Ascending aorta (tissue), 2 donors: ENCODE results near the gene STPG4. TPM values are rescaled to one million over a fixed set of nuclear protein-coding genes. Genes with fewer than 3 reads are reported as not detected.

Experiments used
- DNase-seq, 2 donors: peaks; one replicate each; pipeline ENCODE4 v3.0.0-alpha.2; 2019; ENCODE audit warnings: low spot score in 2 of 2
- H3K27ac ChIP-seq, 2 donors: fragments of 200-600 bp; sonication (generic); one replicate each; pipeline ENCODE4 v1.5.1; 2016 to 2017; ENCODE audit warnings: mild to moderate bottlenecking in 1 of 2
- H3K27me3 ChIP-seq: fragments of 200-600 bp; sonication (generic); one replicate; pipeline ENCODE4 v1.5.1; 2017
- H3K36me3 ChIP-seq, 2 donors: fragments of 200-600 bp; sonication (generic); one replicate each; pipeline ENCODE4 v1.5.1; 2016
- H3K4me1 ChIP-seq, 2 donors: fragments of 200-600 bp; sonication (generic); one replicate each; pipeline ENCODE4 v1.5.1; 2016 to 2017; ENCODE audit warnings: mild to moderate bottlenecking in 1 of 2
- H3K4me3 ChIP-seq, 2 donors: fragments of 200-600 bp; sonication (generic); one replicate each; pipeline ENCODE4 v1.5.1; 2016 to 2017; ENCODE audit warnings: mild to moderate bottlenecking in 1 of 2
- H3K9me3 ChIP-seq, 2 donors: fragments of 200-600 bp; sonication (generic); one replicate each; pipeline ENCODE4 v1.5.1; 2016
- intact Hi-C: fragments of 100-400 bp; cut with DNase I; formaldehyde crosslinking; loops from one replicate; pipeline ENCODE4 v1.15.1; 2023
- total RNA-seq: library from RNA; depleted of rRNA; stranded (reverse); fragments of >200 nt; gene quantifications from one replicate; pipeline ENCODE4 v1.1.0, GENCODE V29; 2016
- TF ChIP-seq, protein P1 (sequence below), 3 experiments: fragments of 200-600 bp in 2 of 3; fragments of 450-650 bp in 1 of 3; sonication (generic) in 2 of 3; IDR thresholded peaks; one replicate each; pipeline ENCODE4 v1.5.1; 2016 to 2019; ENCODE audit warnings: antibody characterized with exemption in 3 of 3, mild to moderate bottlenecking in 1 of 3, moderate library complexity in 1 of 3

Gene STPG4
- total RNA-seq, 1 donor from 2014 or later, result not detected

DNA sequence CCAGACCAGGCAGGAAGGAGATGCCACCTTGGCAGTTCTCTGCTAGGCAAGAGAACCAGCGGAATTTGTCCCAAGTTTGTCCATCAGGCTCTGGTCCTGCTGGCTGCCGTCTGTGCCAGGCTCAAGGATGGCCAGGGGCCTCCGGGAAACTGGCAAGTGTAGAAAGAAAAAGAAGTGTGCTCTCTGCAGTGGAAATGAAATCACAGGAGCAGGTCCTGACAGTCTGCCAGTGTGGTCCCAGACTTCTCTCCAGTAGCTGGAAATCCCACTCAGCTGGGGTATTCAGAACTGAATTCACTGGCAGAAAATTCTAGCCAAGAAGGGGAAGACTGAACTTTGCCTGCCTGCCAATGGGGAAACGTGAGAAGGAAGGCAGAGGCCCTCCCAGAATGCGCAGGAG is 91.0 kb downstream of the STPG4 start:
- no peaks in the 10 kb centered on the region for H3K9me3 ChIP-seq
- TF ChIP-seq, protein P1, sequence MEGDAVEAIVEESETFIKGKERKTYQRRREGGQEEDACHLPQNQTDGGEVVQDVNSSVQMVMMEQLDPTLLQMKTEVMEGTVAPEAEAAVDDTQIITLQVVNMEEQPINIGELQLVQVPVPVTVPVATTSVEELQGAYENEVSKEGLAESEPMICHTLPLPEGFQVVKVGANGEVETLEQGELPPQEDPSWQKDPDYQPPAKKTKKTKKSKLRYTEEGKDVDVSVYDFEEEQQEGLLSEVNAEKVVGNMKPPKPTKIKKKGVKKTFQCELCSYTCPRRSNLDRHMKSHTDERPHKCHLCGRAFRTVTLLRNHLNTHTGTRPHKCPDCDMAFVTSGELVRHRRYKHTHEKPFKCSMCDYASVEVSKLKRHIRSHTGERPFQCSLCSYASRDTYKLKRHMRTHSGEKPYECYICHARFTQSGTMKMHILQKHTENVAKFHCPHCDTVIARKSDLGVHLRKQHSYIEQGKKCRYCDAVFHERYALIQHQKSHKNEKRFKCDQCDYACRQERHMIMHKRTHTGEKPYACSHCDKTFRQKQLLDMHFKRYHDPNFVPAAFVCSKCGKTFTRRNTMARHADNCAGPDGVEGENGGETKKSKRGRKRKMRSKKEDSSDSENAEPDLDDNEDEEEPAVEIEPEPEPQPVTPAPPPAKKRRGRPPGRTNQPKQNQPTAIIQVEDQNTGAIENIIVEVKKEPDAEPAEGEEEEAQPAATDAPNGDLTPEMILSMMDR (IDR thresholded peaks at IDR 0.05), result no peak
- H3K36me3 ChIP-seq, result peaks cover 12 to 34% of the 10 kb centered on the region in 2 donors
- intact Hi-C loops, result no loop called here
- no peak for DNase-seq
- no peak overlapping the region for H3K4me3 ChIP-seq
- peak overlapping the region; percentile 61 to 67 for H3K27ac ChIP-seq
- H3K4me1 ChIP-seq, result peaks cover 11 to 48% of the 10 kb centered on the region in 2 donors
- no peaks in the 10 kb centered on the region for H3K27me3 ChIP-seq

GRCh38 chr2:47063538-47063930 is 91.6 kb downstream of the STPG4 start:
- TF ChIP-seq, protein P1 (IDR thresholded peaks at IDR 0.05), result no peak
- intact Hi-C loops, result no loop called here

DNA sequence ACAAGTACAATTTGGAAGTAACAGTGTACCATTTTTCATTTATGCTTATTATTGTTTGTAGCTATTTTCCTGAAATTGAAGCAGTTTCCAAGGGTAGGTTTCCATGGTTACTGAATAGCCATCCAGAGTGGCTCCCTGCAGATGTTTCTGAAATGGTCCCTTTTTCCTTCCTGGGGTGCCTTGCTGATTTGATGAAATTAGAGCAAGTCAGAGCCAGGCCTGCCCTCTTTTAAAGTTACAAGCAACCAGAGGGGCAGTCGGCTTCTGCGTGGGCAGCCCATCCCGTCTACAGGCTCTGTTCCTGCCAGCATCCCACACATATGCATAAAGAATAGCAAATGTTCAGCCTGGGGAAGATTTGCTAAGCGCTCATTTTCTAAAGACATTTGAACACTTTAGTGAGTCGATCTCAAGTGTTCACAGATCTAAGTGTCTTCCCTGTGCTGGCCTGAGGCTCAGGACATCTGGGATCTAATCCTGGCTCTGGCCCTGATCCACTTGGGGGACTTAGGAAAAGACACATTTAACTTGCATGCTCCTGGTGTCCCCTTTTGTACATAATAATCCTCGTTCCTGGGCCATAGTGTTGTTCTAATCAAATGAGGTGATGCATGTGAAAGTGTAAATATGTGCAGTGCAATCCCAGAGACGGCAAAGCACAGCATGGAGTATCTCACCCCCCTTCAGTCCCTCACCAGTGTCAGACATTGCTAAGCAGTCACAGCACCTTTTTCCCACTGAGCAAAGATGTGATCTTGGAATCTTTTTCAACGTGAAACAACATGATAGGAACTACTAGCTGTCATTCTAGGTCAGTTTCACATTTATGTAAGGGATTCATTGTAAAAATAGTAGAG is 92.2 kb downstream of the STPG4 start:
- intact Hi-C loops, result no loop called here
- peaks cover 12 to 34% of the 10 kb centered on the region in 2 donors for H3K36me3 ChIP-seq
- peak overlapping the region; percentile 61 to 67 for H3K27ac ChIP-seq
- no peak for DNase-seq
- peaks cover 12 to 47% of the 10 kb centered on the region in 2 donors for H3K4me1 ChIP-seq
- no peaks in the 10 kb centered on the region for H3K27me3 ChIP-seq
- H3K9me3 ChIP-seq, result no peaks in the 10 kb centered on the region
- no peak overlapping the region for H3K4me3 ChIP-seq
- TF ChIP-seq, protein P1 (IDR thresholded peaks at IDR 0.05), result no peak

More at GRCh38 chr2:47063538-47063930, 91.6 kb downstream of the STPG4 start:
- Histone ChIP-seq H3K4me3 (no peak overlapping the region), H3K9me3 (no peaks in the 10 kb centered on the region), H3K36me3 (peaks cover 12 to 34% of the 10 kb centered on the region in 2 donors), H3K27me3 (no peaks in the 10 kb centered on the region), H3K27ac (peak overlapping the region; percentile 61 to 67), H3K4me1 (peaks cover 10 to 48% of the 10 kb centered on the region in 2 donors)
- no peak for DNase-seq

DNA sequence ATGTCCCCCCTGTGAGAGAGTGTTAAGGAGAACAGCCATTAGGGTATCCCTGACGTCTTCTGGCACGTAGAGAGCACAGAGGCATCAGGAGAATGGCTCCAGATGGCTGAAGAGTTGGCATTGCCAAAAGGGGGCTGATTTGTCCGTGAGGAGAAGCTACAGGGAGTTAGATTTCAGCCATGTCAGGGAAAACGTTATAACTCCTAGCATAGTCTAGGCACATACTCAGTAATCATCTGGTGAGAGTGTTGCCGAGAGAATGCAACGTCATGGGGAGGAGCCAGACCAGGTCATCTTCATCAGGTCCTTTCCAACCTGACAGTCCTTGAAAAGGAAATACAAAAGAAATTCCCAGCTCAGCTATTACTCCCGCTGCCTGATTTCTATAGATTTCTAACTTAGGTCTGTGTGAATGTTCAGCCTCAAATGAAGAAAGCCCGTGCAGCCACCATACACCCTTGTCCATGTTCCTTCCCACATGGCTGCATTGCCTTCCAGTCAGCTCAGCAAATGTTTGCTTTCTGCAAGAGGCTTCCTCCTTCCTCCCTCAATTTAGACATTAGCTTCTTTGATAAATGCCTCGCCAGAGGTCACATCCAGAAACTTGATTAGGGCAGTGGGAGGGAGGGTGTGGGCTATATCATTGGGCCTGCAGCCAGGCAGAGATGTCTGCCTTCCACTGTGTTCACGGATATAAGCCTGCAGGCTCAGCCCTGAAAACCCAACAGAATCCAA is 93.0 kb downstream of the STPG4 start:
- no peak for DNase-seq
- TF ChIP-seq, protein P1 (IDR thresholded peaks at IDR 0.05), result no peak
- Histone ChIP-seq H3K27me3 (no peaks in the 10 kb centered on the region), H3K36me3 (peaks cover 12 to 31% of the 10 kb centered on the region in 2 donors), H3K9me3 (no peaks in the 10 kb centered on the region), H3K27ac (peak overlapping the region; percentile 3 to 30), H3K4me3 (no peak overlapping the region), H3K4me1 (peaks cover 14 to 53% of the 10 kb centered on the region in 2 donors)
- intact Hi-C loops, result no loop called here

GRCh38 chr2:47060652-47061170 is 94.4 kb downstream of the STPG4 start:
- peaks cover 21 to 58% of the 10 kb centered on the region in 2 donors for H3K4me1 ChIP-seq

More at GRCh38 chr2:47060652-47061170, 94.4 kb downstream of the STPG4 start:
- Histone ChIP-seq H3K9me3 (no peaks in the 10 kb centered on the region), H3K27me3 (no peaks in the 10 kb centered on the region), H3K27ac (peak overlapping the region in 1 of 2 donors; percentile 30), H3K4me3 (no peak overlapping the region), H3K36me3 (peaks cover 12 to 27% of the 10 kb centered on the region in 2 donors)
- no peak for DNase-seq
- intact Hi-C loops, result no loop called here
- TF ChIP-seq, protein P1 (IDR thresholded peaks at IDR 0.05), result no peak
